ENCODE data around the gene FAM47C.

The FAM47C gene

DNA sequence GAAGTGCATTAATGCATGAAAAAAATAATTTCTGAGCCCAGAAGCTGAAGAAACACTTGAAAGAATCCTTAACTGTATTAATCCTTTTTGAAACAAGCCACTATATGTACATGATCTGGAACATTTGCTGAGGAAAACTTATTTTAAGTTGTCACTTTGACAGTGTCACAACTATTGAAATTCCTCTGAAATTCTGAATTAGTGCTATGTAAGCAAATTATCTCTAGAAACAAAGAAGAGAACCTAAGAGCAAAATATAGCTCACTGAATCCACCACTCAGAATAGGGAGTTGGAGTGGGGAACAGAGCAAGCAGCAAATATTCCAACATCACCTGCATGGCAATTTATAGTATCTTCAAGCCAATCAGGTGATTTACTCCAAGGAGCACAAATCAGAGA lies 34.6 kb upstream of the FAM47C start:
- no peak overlapping the region for H3K27ac ChIP-seq (ENCODE audit: low read length)
- H3K9me2 ChIP-seq (replicated peaks; ENCODE audit: insufficient read depth, low read length): no peaks in the 10 kb centered on the region
- no peak overlapping the region for H3K4me3 ChIP-seq (ENCODE audit: low read length)
- no peaks in the 10 kb centered on the region for H3K79me2 ChIP-seq (ENCODE audit: low read length)
- no peak overlapping the region for H2AFZ ChIP-seq (ENCODE audit: low read length)
- H3K9me3 ChIP-seq (replicated peaks; ENCODE audit: insufficient read depth, low read length): no peaks in the 10 kb centered on the region
- no peak for TF ChIP-seq EZH2phosphoT487 (IDR thresholded peaks at IDR 0.05; ENCODE audit: low read length)
- TF ChIP-seq EZH2 (optimal IDR thresholded peaks at IDR 0.05; ENCODE audit: low read depth, low read length): no peak
- no peak for TF ChIP-seq CTCF (IDR thresholded peaks at IDR 0.05; ENCODE audit: low read length)
- H3K9ac ChIP-seq (ENCODE audit: low read length): no peak overlapping the region
- no peaks in the 10 kb centered on the region for H3K27me3 ChIP-seq (replicated peaks; ENCODE audit: insufficient read depth, low read length)
- H3F3A ChIP-seq (ENCODE audit: insufficient read depth, low read length): no peaks in the 10 kb centered on the region
- no peaks in the 10 kb centered on the region for H4K20me1 ChIP-seq (ENCODE audit: insufficient read depth, low read length)
- H3K36me3 ChIP-seq (replicated peaks; ENCODE audit: insufficient read depth, low read length): no peaks in the 10 kb centered on the region
- H3K4me1 ChIP-seq (ENCODE audit: low read length): no peaks in the 10 kb centered on the region
- no peak overlapping the region for H3K4me2 ChIP-seq (ENCODE audit: low read depth, low read length)
- no peak for DNase-seq

GRCh38 chrX:36974911-36975310 lies 33.3 kb upstream of the FAM47C start:
- Histone ChIP-seq H3F3A (ENCODE audit: insufficient read depth, low read length) (no peaks in the 10 kb centered on the region), H3K27ac (ENCODE audit: low read length) (no peak overlapping the region), H3K27me3 (replicated peaks; ENCODE audit: insufficient read depth, low read length) (no peaks in the 10 kb centered on the region), H3K79me2 (ENCODE audit: low read length) (no peaks in the 10 kb centered on the region), H3K4me1 (ENCODE audit: low read length) (no peaks in the 10 kb centered on the region), H2AFZ (ENCODE audit: low read length) (no peak overlapping the region), H4K20me1 (ENCODE audit: insufficient read depth, low read length) (no peaks in the 10 kb centered on the region), H3K4me3 (ENCODE audit: low read length) (no peak overlapping the region), H3K9me3 (replicated peaks; ENCODE audit: insufficient read depth, low read length) (no peaks in the 10 kb centered on the region), H3K4me2 (ENCODE audit: low read depth, low read length) (no peak overlapping the region), H3K9me2 (replicated peaks; ENCODE audit: insufficient read depth, low read length) (no peaks in the 10 kb centered on the region), H3K9ac (ENCODE audit: low read length) (no peak overlapping the region), H3K36me3 (replicated peaks; ENCODE audit: insufficient read depth, low read length) (no peaks in the 10 kb centered on the region)
- no peak for TF ChIP-seq EZH2phosphoT487 (IDR thresholded peaks at IDR 0.05; ENCODE audit: low read length)
- no peak for TF ChIP-seq EZH2 (optimal IDR thresholded peaks at IDR 0.05; ENCODE audit: low read depth, low read length)
- no peak for TF ChIP-seq CTCF (IDR thresholded peaks at IDR 0.05; ENCODE audit: low read length)
- no peak for DNase-seq

- Histone ChIP-seq H4K20me1 (ENCODE audit: insufficient read depth, low read length) (no peaks in the 10 kb centered on the region), H3K4me1 (ENCODE audit: low read length) (no peaks in the 10 kb centered on the region), H3K27ac (ENCODE audit: low read length) (no peak overlapping the region), H3K9ac (ENCODE audit: low read length) (no peak overlapping the region), H3K4me3 (ENCODE audit: low read length) (no peak overlapping the region), H3F3A (ENCODE audit: insufficient read depth, low read length) (no peaks in the 10 kb centered on the region), H3K9me3 (replicated peaks; ENCODE audit: insufficient read depth, low read length) (no peaks in the 10 kb centered on the region), H3K79me2 (ENCODE audit: low read length) (no peaks in the 10 kb centered on the region), H3K36me3 (replicated peaks; ENCODE audit: insufficient read depth, low read length) (no peaks in the 10 kb centered on the region), H2AFZ (ENCODE audit: low read length) (no peak overlapping the region), H3K9me2 (replicated peaks; ENCODE audit: insufficient read depth, low read length) (no peaks in the 10 kb centered on the region), H3K27me3 (replicated peaks; ENCODE audit: insufficient read depth, low read length) (no peaks in the 10 kb centered on the region), H3K4me2 (ENCODE audit: low read depth, low read length) (no peak overlapping the region)
- DNase-seq: no peak
- TF ChIP-seq CTCF (IDR thresholded peaks at IDR 0.05; ENCODE audit: low read length): no peak
- TF ChIP-seq EZH2 (optimal IDR thresholded peaks at IDR 0.05; ENCODE audit: low read depth, low read length): no peak
- no peak for TF ChIP-seq EZH2phosphoT487 (IDR thresholded peaks at IDR 0.05; ENCODE audit: low read length)
Measured at GRCh38 chrX:36978886-36979285, 29.3 kb upstream of the FAM47C start.

Measured in MM.1S (cell line).